OCI-LY7 (cell line): ENCODE measurements around the gene TNNT1. TPM values are rescaled to one million over a fixed set of nuclear protein-coding genes. Genes with fewer than 3 reads are reported as not detected.
A peak's percentile ranks its signal among the peaks of the same experiment; 100 is the strongest.

Experiments used
- BruUV-seq: library from RNA; stranded (reverse); fragments of 400-500 nt; replicated peaks from 2 replicates; lab custom pipeline; 2021; lab: Mats Ljungman, UMichigan
- CTCF ChIA-PET: fragments of 300-600 bp; sonication (Branson Sonifier 250); formaldehyde crosslinking; loops from one replicate; lab custom pipeline; 2022; ENCODE audit warnings: antibody characterized with exemption; ENCODE audit not compliant: unreplicated experiment; lab: Charles Lee
- POLR2A ChIA-PET: fragments of 300-600 bp; sonication (Branson Sonifier 250); formaldehyde crosslinking; loops from one replicate; lab custom pipeline; 2022; ENCODE audit warnings: antibody characterized with exemption; lab: Charles Lee
- DNase-seq: peaks from one replicate; pipeline ENCODE4 v3.0.0-alpha.2; 2015; ENCODE audit warnings: low spot score
- H2AFZ ChIP-seq: fragments of 200-600 bp; sonication (generic), shearing (Covaris generic); 2 replicates; pipeline ENCODE4 v1.6.1; 2014; ENCODE audit warnings: mild to moderate bottlenecking, antibody characterized with exemption, low read length, moderate library complexity
- H3K27ac ChIP-seq: fragments of 200-600 bp; sonication (generic); 2 replicates; pipeline ENCODE4 v1.5.1; 2014; ENCODE audit warnings: mixed run types, low read depth, mild to moderate bottlenecking, moderate library complexity, low read length, inconsistent platforms; ENCODE audit not compliant: poor library complexity, severe bottlenecking
- H3K36me3 ChIP-seq: fragments of 200-600 bp; sonication (generic); 2 replicates; pipeline ENCODE4 v1.6.1; 2014; ENCODE audit warnings: mild to moderate bottlenecking, antibody characterized with exemption, low read length, moderate library complexity, mixed read lengths; ENCODE audit not compliant: insufficient read depth
- H3K4me1 ChIP-seq: fragments of 200-600 bp; sonication (generic); 2 replicates; pipeline ENCODE4 v1.5.1; 2014; ENCODE audit warnings: mild to moderate bottlenecking, low read length; ENCODE audit not compliant: insufficient read depth, poor library complexity, severe bottlenecking
- H3K4me2 ChIP-seq: fragments of 200-600 bp; sonication (generic); 2 replicates; pipeline ENCODE4 v1.6.1; 2014; ENCODE audit warnings: mild to moderate bottlenecking, low read length
- H3K4me3 ChIP-seq: fragments of 200-600 bp; sonication (generic); 2 replicates; pipeline ENCODE4 v1.5.1; 2014; ENCODE audit warnings: mild to moderate bottlenecking, low read depth, low read length; ENCODE audit not compliant: poor library complexity, severe bottlenecking
- H3K79me2 ChIP-seq: fragments of 200-600 bp; sonication (generic); 2 replicates; pipeline ENCODE4 v1.6.1; 2016; ENCODE audit warnings: low read depth, mild to moderate bottlenecking, low read length, moderate library complexity, mixed read lengths; ENCODE audit not compliant: insufficient read depth
- H3K9me2 ChIP-seq: fragments of 200-600 bp; sonication (generic); 2 replicates; pipeline ENCODE4 v1.6.1; 2016; ENCODE audit warnings: mild to moderate bottlenecking, low read length, mixed read lengths; ENCODE audit not compliant: insufficient read depth
- H3K9me3 ChIP-seq: fragments of 200-600 bp; sonication (generic); 2 replicates; pipeline ENCODE4 v1.6.1; 2014; ENCODE audit warnings: mild to moderate bottlenecking, mixed run types, low read length, mixed read lengths
- H4K20me1 ChIP-seq: fragments of 200-600 bp; sonication (generic); 2 replicates; pipeline ENCODE4 v1.6.1; 2014; ENCODE audit warnings: mild to moderate bottlenecking, antibody characterized with exemption, low read length, moderate library complexity, mixed read lengths; ENCODE audit not compliant: insufficient read depth
- EZH2phosphoT487 ChIP-seq: fragments of 200-600 bp; sonication (generic); IDR thresholded peaks from 2 replicates; pipeline ENCODE4 v1.6.1; 2018; ENCODE audit warnings: low read depth, borderline replicate concordance, mild to moderate bottlenecking, mixed run types, antibody characterized with exemption, low read length, moderate library complexity, mixed read lengths
- intact Hi-C: fragments of 100-400 bp; cut with micrococcal nuclease; formaldehyde crosslinking; loops from one replicate; pipeline ENCODE4 v1.10.0; 2022; ENCODE audit not compliant: unreplicated experiment
- total RNA-seq, 2 experiments: library from RNA; depleted of rRNA in 1 of 2; stranded (reverse); fragments of >200 nt in 1 of 2; shearing (Covaris generic) in 1 of 2; gene quantifications; 2 replicates each; pipeline ENCODE4 v1.2.3, GENCODE V29; 2014 to 2022
- TF ChIP-seq, protein P1 (sequence below): fragments of 200-600 bp; sonication (generic); conservative IDR thresholded peaks from 2 replicates; pipeline ENCODE4 v1.5.1; 2014; ENCODE audit warnings: mild to moderate bottlenecking, antibody characterized with exemption, low read length, moderate library complexity, mixed read lengths

TNNT1 gene
- total RNA-seq, 2 experiments from 2014 or later: 11.2 to 21.9 TPM

DNA sequence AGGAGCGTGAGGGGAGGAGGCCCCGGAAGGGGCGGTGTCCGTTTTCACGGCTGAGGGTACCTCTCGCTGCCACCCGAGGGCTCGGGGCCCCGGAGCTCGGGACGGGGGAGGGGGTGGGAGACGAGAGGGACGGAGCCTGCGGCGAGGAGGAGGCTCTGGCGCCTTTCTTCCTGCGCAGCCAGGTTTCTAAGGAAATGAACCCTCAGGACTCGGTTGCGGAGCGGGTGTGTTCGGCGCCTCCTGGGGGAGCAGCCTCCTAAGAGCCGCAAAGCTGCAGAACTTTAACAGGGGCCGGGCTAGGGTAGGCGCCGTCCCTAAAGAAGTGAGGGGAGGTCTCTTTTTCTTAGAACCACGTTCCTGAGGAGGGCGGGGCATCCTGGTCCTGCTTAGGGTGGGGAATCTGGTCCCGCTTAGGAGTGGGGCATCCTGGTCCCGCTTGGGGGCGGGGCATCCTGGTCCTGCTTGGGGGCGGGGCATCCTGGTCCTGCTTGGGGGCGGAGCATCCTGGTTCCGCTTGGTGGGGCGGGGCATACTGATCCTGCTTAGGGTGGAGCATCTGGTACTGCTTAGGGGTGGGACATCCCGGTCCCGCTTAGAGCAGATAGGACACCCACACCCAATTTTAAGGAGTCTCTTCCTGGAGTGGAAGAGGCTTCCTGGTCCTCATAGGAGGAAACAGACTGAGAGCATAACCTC, 24.9 kb upstream of the TNNT1 start:
- Histone ChIP-seq H4K20me1 (no peaks in the 10 kb centered on the region), H2AFZ (peak overlapping the region; percentile 87), H3K27ac (peak overlapping the region; percentile 37), H3K79me2 (no peaks in the 10 kb centered on the region), H3K4me3 (peak overlapping the region; percentile 70), H3K4me1 (peaks cover 31% of the 10 kb centered on the region), H3K4me2 (peak overlapping the region; percentile 78), H3K36me3 (no peaks in the 10 kb centered on the region), H3K9me3 (no peaks in the 10 kb centered on the region), H3K9me2 (no peaks in the 10 kb centered on the region)
- intact Hi-C loops: loop anchor here (5.0 kb wide), 1 partner anchor 108 kb away; the partner anchor contains the start of genes BRSK1 and HSPBP1
- no TSS peak for BruUV-seq
- CTCF ChIA-PET: no interaction called here
- POLR2A ChIA-PET: no interaction called here
- peak; percentile 84 for DNase-seq
- TF ChIP-seq, protein P1, sequence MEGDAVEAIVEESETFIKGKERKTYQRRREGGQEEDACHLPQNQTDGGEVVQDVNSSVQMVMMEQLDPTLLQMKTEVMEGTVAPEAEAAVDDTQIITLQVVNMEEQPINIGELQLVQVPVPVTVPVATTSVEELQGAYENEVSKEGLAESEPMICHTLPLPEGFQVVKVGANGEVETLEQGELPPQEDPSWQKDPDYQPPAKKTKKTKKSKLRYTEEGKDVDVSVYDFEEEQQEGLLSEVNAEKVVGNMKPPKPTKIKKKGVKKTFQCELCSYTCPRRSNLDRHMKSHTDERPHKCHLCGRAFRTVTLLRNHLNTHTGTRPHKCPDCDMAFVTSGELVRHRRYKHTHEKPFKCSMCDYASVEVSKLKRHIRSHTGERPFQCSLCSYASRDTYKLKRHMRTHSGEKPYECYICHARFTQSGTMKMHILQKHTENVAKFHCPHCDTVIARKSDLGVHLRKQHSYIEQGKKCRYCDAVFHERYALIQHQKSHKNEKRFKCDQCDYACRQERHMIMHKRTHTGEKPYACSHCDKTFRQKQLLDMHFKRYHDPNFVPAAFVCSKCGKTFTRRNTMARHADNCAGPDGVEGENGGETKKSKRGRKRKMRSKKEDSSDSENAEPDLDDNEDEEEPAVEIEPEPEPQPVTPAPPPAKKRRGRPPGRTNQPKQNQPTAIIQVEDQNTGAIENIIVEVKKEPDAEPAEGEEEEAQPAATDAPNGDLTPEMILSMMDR: peak; percentile 46; the same call in 1 of the 2 replicates
- TF ChIP-seq EZH2phosphoT487: no peak

DNA sequence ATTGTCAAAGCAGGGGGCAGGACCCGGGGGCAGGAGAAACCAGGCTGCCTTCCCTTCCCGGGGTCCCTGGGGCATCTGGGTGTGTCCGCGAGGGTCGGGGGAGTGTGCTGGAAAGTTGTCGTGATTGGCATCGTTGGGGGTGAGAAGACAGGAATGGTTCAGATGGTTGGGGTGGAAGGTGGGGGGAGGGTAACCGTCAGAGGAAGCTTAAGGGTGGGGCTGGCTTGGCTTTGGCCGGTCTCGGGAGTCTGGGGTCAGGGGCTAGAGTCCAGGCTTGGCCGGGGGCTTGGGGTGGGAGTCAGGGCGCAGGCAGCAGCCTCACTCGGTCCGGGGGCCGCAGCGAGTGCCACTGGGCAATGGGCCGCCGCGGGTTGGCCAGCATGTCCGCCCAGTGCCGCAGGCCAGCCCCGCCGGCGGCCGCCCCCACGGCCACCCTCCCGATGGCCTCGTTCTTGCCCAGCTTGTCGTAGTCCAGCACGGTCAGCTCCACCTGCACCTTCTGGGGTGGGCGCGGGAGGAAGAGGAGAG, 24.2 kb upstream of the TNNT1 start:
- DNase-seq: no peak
- Histone ChIP-seq H3K79me2 (no peaks in the 10 kb centered on the region), H3K27ac (peak overlapping the region; percentile 37), H3K9me2 (no peaks in the 10 kb centered on the region), H3K4me3 (peak overlapping the region; percentile 70), H3K4me2 (peak overlapping the region; percentile 78), H3K9me3 (no peaks in the 10 kb centered on the region), H3K4me1 (peaks cover 25% of the 10 kb centered on the region), H2AFZ (peak overlapping the region; percentile 87), H3K36me3 (no peaks in the 10 kb centered on the region), H4K20me1 (no peaks in the 10 kb centered on the region)
- POLR2A ChIA-PET: interaction anchor here (0.7 kb wide), 1 partner anchor 126 kb away, joined by 3 read pairs; no protein-coding TSS in a partner anchor
- CTCF ChIA-PET: no interaction called here
- intact Hi-C loops: loop anchor here (5.0 kb wide), 1 partner anchor 109 kb away; the partner anchor contains the start of genes BRSK1 and HSPBP1
- TF ChIP-seq, protein P1: no peak
- TF ChIP-seq EZH2phosphoT487: no peak
- BruUV-seq: no TSS peak
